HepG2 (cell line): ENCODE data around the gene PLCB2. TPM values are rescaled to one million over a fixed set of nuclear protein-coding genes. Genes with fewer than 3 reads are reported as not detected.

Experiments used
- ATAC-seq: fragments of 200-7000 bp; cut with Tn5 transposase; 3 replicates; pipeline ENCODE4 v1.9.1; 2020; ENCODE audit warnings: mild to moderate bottlenecking, moderate library complexity
- BruUV-seq: library from RNA; stranded (reverse); fragments of 400-500 nt; replicated peaks from 2 replicates; lab custom pipeline; 2021; lab: Mats Ljungman, UMichigan
- CTCF ChIA-PET: fragments of 300-600 bp; formaldehyde crosslinking; extraction: SDS; loops from one replicate; lab custom pipeline; 2021; ENCODE audit warnings: low total read pairs, inconsistent platforms, low intra/inter-chr PET ratio; lab: Yijun Ruan, JAX
- POLR2A ChIA-PET: fragments of 350-600 bp; sonication (Branson Sonifier 250); formaldehyde crosslinking; loops from one replicate; lab custom pipeline; 2020; ENCODE audit warnings: antibody characterized with exemption, inconsistent platforms; lab: Yijun Ruan, JAX
- DNase-seq: peaks from one replicate; pipeline ENCODE4 v3.0.0-alpha.2; 2015; ENCODE audit warnings: low spot score
- FAIRE-seq: peaks from 3 replicates; lab custom pipeline; 2011; peaks lifted over from hg19 to GRCh38; lab: Jason Lieb, UNC
- H2AFZ ChIP-seq: one replicate; pipeline ENCODE4 v1.6.1; 2011; ENCODE audit warnings: low read length, inconsistent platforms
- H3K27ac ChIP-seq: fragments of 300-600 bp; 3 replicates; pipeline ENCODE4 v1.8.0; 2011; ENCODE audit warnings: mixed run types, mild to moderate bottlenecking, mixed read lengths, low read length, inconsistent platforms; ENCODE audit not compliant: insufficient read depth; ENCODE audit errors: extremely low read length
- H3K27me3 ChIP-seq, 2 experiments: fragments of 200-600 bp in 1 of 2; 2 replicates in 1 of 2; 3 replicates in 1 of 2; pipeline versions ENCODE4 v1.6.0 to v1.8.0; 2011; ENCODE audit warnings: low read length in 2 of 2, mild to moderate bottlenecking in 2 of 2, moderate library complexity in 2 of 2, inconsistent platforms in 1 of 2; ENCODE audit not compliant: insufficient read depth in 2 of 2, control insufficient read depth in 1 of 2
- H3K36me3 ChIP-seq, 2 experiments: fragments of 200-600 bp in 1 of 2; replicated peaks in 1 of 2; 2 replicates in 1 of 2; 3 replicates in 1 of 2; pipeline versions ENCODE4 v1.5.1 to v1.8.0; 2011; ENCODE audit warnings: low read length in 2 of 2, inconsistent platforms in 1 of 2; ENCODE audit not compliant: insufficient read depth in 2 of 2, control insufficient read depth in 1 of 2
- H3K4me1 ChIP-seq: 2 replicates; pipeline ENCODE4 v1.5.1; 2012; ENCODE audit warnings: low read length, inconsistent platforms; ENCODE audit not compliant: insufficient read depth
- H3K4me2 ChIP-seq: 2 replicates; pipeline ENCODE4 v1.6.0; 2011; ENCODE audit warnings: low read depth, low read length, inconsistent platforms
- H3K4me3 ChIP-seq, 3 experiments: fragments of 200-600 bp in 1 of 3; sonication (generic), shearing (Covaris generic) in 1 of 3; replicated peaks in 1 of 3; 2 replicates each; pipeline ENCODE4 v1.5.1; 2011 to 2016; ENCODE audit warnings: low read length in 3 of 3, inconsistent platforms in 2 of 3, low read depth in 2 of 3, mild to moderate bottlenecking in 2 of 3, control low read depth in 1 of 3, mixed read lengths in 1 of 3; ENCODE audit not compliant: insufficient read depth in 1 of 3
- H3K79me2 ChIP-seq: one replicate; pipeline ENCODE4 v1.6.1; 2011; ENCODE audit warnings: low read length, inconsistent platforms; ENCODE audit not compliant: insufficient read depth
- H3K9ac ChIP-seq: 2 replicates; pipeline ENCODE4 v1.6.0; 2011; ENCODE audit warnings: mild to moderate bottlenecking, low read depth, low read length, inconsistent platforms; ENCODE audit not compliant: insufficient read depth
- H3K9me3 ChIP-seq: 2 replicates; pipeline ENCODE4 v1.5.1; 2012; ENCODE audit warnings: mild to moderate bottlenecking, low read length
- H4K20me1 ChIP-seq: 2 replicates; pipeline ENCODE4 v1.6.0; 2011; ENCODE audit warnings: inconsistent platforms, mild to moderate bottlenecking, low read length, moderate library complexity; ENCODE audit not compliant: insufficient read depth
- PRMT3 ChIP-seq: sonication (generic); formaldehyde crosslinking; IDR thresholded peaks from 2 replicates; pipeline ENCODE4 v1.8.1; 2022; ENCODE audit warnings: low read depth, mild to moderate bottlenecking, moderate library complexity, missing genetic modification reagents, borderline replicate concordance
- RXRA ChIP-seq: sonication (generic); formaldehyde crosslinking; IDR thresholded peaks from 2 replicates; pipeline ENCODE4 v1.5.1; 2020; ENCODE audit warnings: missing genetic modification reagents
- ZNF557 ChIP-seq: sonication (generic); formaldehyde crosslinking; IDR thresholded peaks from 2 replicates; pipeline ENCODE4 v1.4.0; 2020; ENCODE audit warnings: missing genetic modification reagents
- ZNF790 ChIP-seq: sonication (generic); formaldehyde crosslinking; IDR thresholded peaks from 2 replicates; pipeline ENCODE4 v1.8.0; 2022; ENCODE audit warnings: missing genetic modification reagents, mild to moderate bottlenecking, borderline replicate concordance
- ZSCAN5A ChIP-seq: sonication (generic); formaldehyde crosslinking; IDR thresholded peaks from 2 replicates; pipeline ENCODE4 v1.8.0; 2022; ENCODE audit warnings: mild to moderate bottlenecking, missing genetic modification reagents, borderline replicate concordance
- WGBS: methylation state at CpG from one replicate; pipeline ENCODE4 v1.1.6; 2017; ENCODE audit warnings: low lambda C conversion rate; 5-methylcytosine and 5-hydroxymethylcytosine counted together
- in situ Hi-C: cut with HindIII; loops from 2 replicates; pipeline ENCODE4 v1.10.0; 2017; ENCODE audit warnings: low pct_unique_long_range_greater_than_20kb; ENCODE audit not compliant: extremely low pct_ligation_motif_present
- intact Hi-C: fragments of 100-400 bp; cut with micrococcal nuclease; formaldehyde crosslinking; loops from one replicate; pipeline ENCODE4 v1.10.0; 2022; ENCODE audit not compliant: unreplicated experiment
- polyA plus RNA-seq, 8 experiments: library from polyadenylated mRNA; depleted of rRNA in 3 of 8; stranded (reverse) in 7 of 8; unstranded in 1 of 8; fragments of >200 nt; fragmentation: Illumina TruSeq in 4 of 8; extraction: Trizol in 4 of 8; gene quantifications; 2 replicates each; pipeline versions ENCODE4 v1.2.1 to v1.2.3, GENCODE V29; 2011 to 2016; ENCODE audit warnings: low read depth in 4 of 8, missing spikeins in 1 of 8, mixed read lengths in 1 of 8; ENCODE audit not compliant: insufficient read depth in 1 of 8
- total RNA-seq, 5 experiments: library from RNA; depleted of rRNA; stranded (reverse); fragments of >200 nt; fragmentation: Illumina TruSeq; extraction: Trizol; gene quantifications; 2 replicates each; pipeline ENCODE4 v1.2.3, GENCODE V29; 2016; ENCODE audit warnings: low read depth in 1 of 5

Gene PLCB2
- total and polyA plus RNA-seq, 2 of the 13 experiments (the other 11 are each of a cell fraction or from before 2014, with no cell fraction given), result 0.11 TPM; not detected in 1

GRCh38 chr15:40293905-40294895 is 13.5 kb downstream of the PLCB2 start:
- WGBS, result 24% methylated on average over 9 of the region's 20 CpGs
- Histone ChIP-seq H2AFZ (no peak overlapping the region), H3K27ac (no peak overlapping the region), H3K36me3 (no peaks in the 10 kb centered on the region), H3K9me3 (no peaks in the 10 kb centered on the region), H4K20me1 (no peaks in the 10 kb centered on the region), H3K4me3 (no peak overlapping the region), H3K27me3 (peaks cover 24 to 97% of the 10 kb centered on the region in 2 experiments), H3K79me2 (no peaks in the 10 kb centered on the region), H3K9ac (no peak overlapping the region), H3K4me1 (peaks cover 10% of the 10 kb centered on the region; the same call in 1 of the 2 replicates), H3K4me2 (no peak overlapping the region)
- ChIA-PET CTCF (no interaction called here), POLR2A (no interaction called here)
- TF ChIP-seq PRMT3 (CRISPR knock-in tag) (no peak), ZNF790 (CRISPR knock-in tag) (no peak), RXRA (CRISPR knock-in tag) (no peak)
- BruUV-seq, result no TSS peak
- intact Hi-C loops (no loop called here), in situ Hi-C loops (no loop called here)
- FAIRE-seq, result no peak
- DNase-seq, result no peak
- no peak for ATAC-seq

- POLR2A ChIA-PET, result no interaction called here
- Histone ChIP-seq H3K4me3 (no peak overlapping the region), H2AFZ (no peak overlapping the region), H3K9ac (no peak overlapping the region), H4K20me1 (no peaks in the 10 kb centered on the region), H3K4me2 (no peak overlapping the region), H3K27me3 (peaks cover 26 to 97% of the 10 kb centered on the region in 2 experiments), H3K79me2 (no peaks in the 10 kb centered on the region), H3K36me3 (no peaks in the 10 kb centered on the region), H3K27ac (no peak overlapping the region), H3K9me3 (no peaks in the 10 kb centered on the region), H3K4me1 (peaks cover 10% of the 10 kb centered on the region; the same call in 1 of the 2 replicates)
- DNase-seq, result no peak
- CTCF ChIA-PET, result no interaction called here
- TF ChIP-seq ZSCAN5A (CRISPR knock-in tag) (no peak), ZNF557 (CRISPR knock-in tag) (no peak)
- no TSS peak for BruUV-seq
- in situ Hi-C loops, result no loop called here
- intact Hi-C loops, result no loop called here
- no peak for ATAC-seq
- FAIRE-seq, result no peak
These were observed 14.7 kb downstream of the PLCB2 start for GRCh38 chr15:40293006-40293405.
